ENCODE results near the gene DOHH.

DOHH gene

DNA sequence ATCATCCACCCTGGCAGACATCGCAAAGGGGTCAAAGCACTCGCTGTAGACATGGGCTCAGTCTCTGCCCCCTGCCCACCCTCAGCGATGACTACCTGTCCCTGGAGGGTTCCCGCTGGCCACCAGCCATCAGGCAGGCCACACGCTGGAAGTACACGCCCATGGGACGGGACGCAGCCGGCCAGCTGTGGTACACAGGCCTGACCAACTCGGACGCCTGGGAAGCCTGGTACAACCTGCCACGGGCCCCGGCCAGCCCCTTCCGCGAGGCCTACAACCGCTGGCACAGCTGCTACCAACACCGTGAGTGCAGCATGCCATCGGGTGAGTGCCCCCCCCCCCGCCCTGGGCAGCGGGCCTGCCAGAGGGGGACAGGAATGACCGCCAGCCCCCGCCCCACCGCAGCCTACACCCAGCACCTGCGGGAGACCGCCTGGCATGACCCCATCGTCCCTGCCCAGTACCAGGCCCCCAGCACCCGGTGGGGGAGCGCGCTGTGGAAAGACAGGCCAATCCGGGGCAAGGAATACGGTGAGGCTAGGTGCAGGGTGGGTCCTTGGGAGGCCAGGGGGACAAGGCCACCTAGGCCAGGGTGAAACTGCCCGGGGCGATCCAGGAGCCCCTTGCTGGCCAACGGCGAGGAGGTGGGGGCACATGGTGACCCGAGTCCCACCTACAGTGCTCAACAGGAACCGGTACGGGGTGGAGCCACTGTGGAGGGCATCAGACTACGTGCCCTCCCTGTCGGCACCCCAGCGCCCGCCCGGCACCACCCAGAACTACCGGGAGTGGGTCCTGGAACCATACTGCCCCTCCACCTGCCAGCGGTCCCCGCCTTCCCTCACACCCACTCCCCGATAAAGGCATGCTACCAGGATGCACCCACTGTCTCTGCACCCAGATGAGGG, 42.9 kb upstream of the DOHH start:
- DNase-seq: no peak
- H3K9me3 ChIP-seq (replicated peaks; ENCODE audit: insufficient read depth, low read length): no peaks in the 10 kb centered on the region
- no peak overlapping the region for H3K4me3 ChIP-seq (ENCODE audit: low read length)
- H3K4me2 ChIP-seq (ENCODE audit: low read depth, low read length): no peak overlapping the region
- no peaks in the 10 kb centered on the region for H3K4me1 ChIP-seq (ENCODE audit: low read length)
- H3K79me2 ChIP-seq (ENCODE audit: low read length): no peaks in the 10 kb centered on the region
- H3F3A ChIP-seq (ENCODE audit: insufficient read depth, low read length): peaks cover 4% of the 10 kb centered on the region
- H3K9me2 ChIP-seq (replicated peaks; ENCODE audit: insufficient read depth, low read length): no peaks in the 10 kb centered on the region
- no peak overlapping the region for H2AFZ ChIP-seq (ENCODE audit: low read length)
- TF ChIP-seq EZH2phosphoT487 (IDR thresholded peaks at IDR 0.05; ENCODE audit: low read length): no peak
- TF ChIP-seq EZH2 (optimal IDR thresholded peaks at IDR 0.05; ENCODE audit: low read depth, low read length): no peak
- TF ChIP-seq, protein P1, sequence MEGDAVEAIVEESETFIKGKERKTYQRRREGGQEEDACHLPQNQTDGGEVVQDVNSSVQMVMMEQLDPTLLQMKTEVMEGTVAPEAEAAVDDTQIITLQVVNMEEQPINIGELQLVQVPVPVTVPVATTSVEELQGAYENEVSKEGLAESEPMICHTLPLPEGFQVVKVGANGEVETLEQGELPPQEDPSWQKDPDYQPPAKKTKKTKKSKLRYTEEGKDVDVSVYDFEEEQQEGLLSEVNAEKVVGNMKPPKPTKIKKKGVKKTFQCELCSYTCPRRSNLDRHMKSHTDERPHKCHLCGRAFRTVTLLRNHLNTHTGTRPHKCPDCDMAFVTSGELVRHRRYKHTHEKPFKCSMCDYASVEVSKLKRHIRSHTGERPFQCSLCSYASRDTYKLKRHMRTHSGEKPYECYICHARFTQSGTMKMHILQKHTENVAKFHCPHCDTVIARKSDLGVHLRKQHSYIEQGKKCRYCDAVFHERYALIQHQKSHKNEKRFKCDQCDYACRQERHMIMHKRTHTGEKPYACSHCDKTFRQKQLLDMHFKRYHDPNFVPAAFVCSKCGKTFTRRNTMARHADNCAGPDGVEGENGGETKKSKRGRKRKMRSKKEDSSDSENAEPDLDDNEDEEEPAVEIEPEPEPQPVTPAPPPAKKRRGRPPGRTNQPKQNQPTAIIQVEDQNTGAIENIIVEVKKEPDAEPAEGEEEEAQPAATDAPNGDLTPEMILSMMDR (IDR thresholded peaks at IDR 0.05; ENCODE audit: low read length): no peak
- no peak overlapping the region for H3K9ac ChIP-seq (ENCODE audit: low read length)
- no peaks in the 10 kb centered on the region for H3K36me3 ChIP-seq (replicated peaks; ENCODE audit: insufficient read depth, low read length)
- no peaks in the 10 kb centered on the region for H4K20me1 ChIP-seq (ENCODE audit: insufficient read depth, low read length)
- no peaks in the 10 kb centered on the region for H3K27me3 ChIP-seq (replicated peaks; ENCODE audit: insufficient read depth, low read length)
- no peak overlapping the region for H3K27ac ChIP-seq (ENCODE audit: low read length)

- H3K9me3 ChIP-seq (replicated peaks; ENCODE audit: insufficient read depth, low read length): no peaks in the 10 kb centered on the region
- TF ChIP-seq, protein P1 (IDR thresholded peaks at IDR 0.05; ENCODE audit: low read length): no peak
- no peak for TF ChIP-seq EZH2 (optimal IDR thresholded peaks at IDR 0.05; ENCODE audit: low read depth, low read length)
- TF ChIP-seq EZH2phosphoT487 (IDR thresholded peaks at IDR 0.05; ENCODE audit: low read length): no peak
- no peak overlapping the region for H2AFZ ChIP-seq (ENCODE audit: low read length)
- no peaks in the 10 kb centered on the region for H3K9me2 ChIP-seq (replicated peaks; ENCODE audit: insufficient read depth, low read length)
- no peak overlapping the region for H3K27ac ChIP-seq (ENCODE audit: low read length)
- H3K27me3 ChIP-seq (replicated peaks; ENCODE audit: insufficient read depth, low read length): no peaks in the 10 kb centered on the region
- no peak overlapping the region for H3K4me3 ChIP-seq (ENCODE audit: low read length)
- H3K4me2 ChIP-seq (ENCODE audit: low read depth, low read length): no peak overlapping the region
- H3K36me3 ChIP-seq (replicated peaks; ENCODE audit: insufficient read depth, low read length): no peaks in the 10 kb centered on the region
- H3F3A ChIP-seq (ENCODE audit: insufficient read depth, low read length): peaks cover 4% of the 10 kb centered on the region; the same call in 1 of the 2 replicates
- no peak overlapping the region for H3K9ac ChIP-seq (ENCODE audit: low read length)
- H3K4me1 ChIP-seq (ENCODE audit: low read length): no peaks in the 10 kb centered on the region
- no peak for DNase-seq
- H3K79me2 ChIP-seq (ENCODE audit: low read length): no peaks in the 10 kb centered on the region
- no peaks in the 10 kb centered on the region for H4K20me1 ChIP-seq (ENCODE audit: insufficient read depth, low read length)
Measured at GRCh38 chr19:3539756-3540118, 39.3 kb upstream of the DOHH start.

DNA sequence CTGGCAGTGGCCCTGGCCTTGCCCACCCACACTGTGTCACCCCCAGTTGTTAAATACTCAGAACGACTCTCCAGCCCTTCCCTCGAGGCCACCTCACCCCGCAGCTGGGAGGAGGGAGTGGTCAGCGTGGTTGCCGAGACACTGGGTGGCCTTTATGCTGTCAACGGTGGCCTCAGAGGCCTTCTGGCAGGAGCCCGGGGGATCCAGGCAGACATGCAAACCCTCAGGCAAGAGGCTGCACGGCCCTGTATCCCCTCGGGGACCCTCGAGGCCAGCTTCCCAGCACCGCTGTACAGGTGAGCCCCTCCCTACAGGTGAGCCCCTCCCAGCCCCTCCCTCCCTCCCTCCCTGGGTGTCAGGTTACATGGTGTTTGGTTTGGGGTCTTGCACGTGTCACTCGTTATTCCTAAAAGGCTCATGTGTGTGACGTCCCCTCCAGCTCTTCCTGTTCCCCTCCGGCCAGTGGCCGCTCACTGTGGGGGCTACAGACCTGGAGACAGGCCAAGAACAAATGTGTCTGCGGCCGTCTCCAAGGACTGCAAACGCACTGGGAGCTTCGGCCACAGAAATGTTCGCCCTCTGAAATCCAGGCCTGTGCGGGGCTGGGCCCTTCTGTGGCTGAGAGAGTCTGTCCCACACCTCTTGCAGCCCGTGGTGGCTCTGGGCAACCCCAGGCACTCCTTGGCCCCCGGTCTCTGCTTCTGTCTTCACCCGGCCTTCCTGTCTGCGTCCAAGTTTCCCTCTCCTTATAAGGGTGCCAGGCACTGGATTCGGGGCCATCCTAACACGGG, 38.7 kb upstream of the DOHH start, which contains the start of gene TEKTIP1:
TSS of gene TEKTIP1 (plus strand) at position 210 of the 791 bp plus-strand sequence. CDS start at position 214, 4 bp downstream.
- Histone ChIP-seq H4K20me1 (ENCODE audit: insufficient read depth, low read length) (no peaks in the 10 kb centered on the region), H3K4me3 (ENCODE audit: low read length) (no peak within 1 kb of the TSS), H3K4me2 (ENCODE audit: low read depth, low read length) (no peak within 1 kb of the TSS), H3K27ac (ENCODE audit: low read length) (no peak within 1 kb of the TSS), H3K9me3 (replicated peaks; ENCODE audit: insufficient read depth, low read length) (no peaks in the 10 kb centered on the region), H2AFZ (ENCODE audit: low read length) (no peak within 1 kb of the TSS), H3K27me3 (replicated peaks; ENCODE audit: insufficient read depth, low read length) (no peaks in the 10 kb centered on the region), H3F3A (ENCODE audit: insufficient read depth, low read length) (peaks cover 4% of the 10 kb centered on the region; the same call in 1 of the 2 replicates), H3K9ac (ENCODE audit: low read length) (no peak within 1 kb of the TSS), H3K36me3 (replicated peaks; ENCODE audit: insufficient read depth, low read length) (no peaks in the 10 kb centered on the region), H3K4me1 (ENCODE audit: low read length) (no peaks in the 10 kb centered on the region), H3K79me2 (ENCODE audit: low read length) (no peaks in the 10 kb centered on the region), H3K9me2 (replicated peaks; ENCODE audit: insufficient read depth, low read length) (no peaks in the 10 kb centered on the region)
- TF ChIP-seq, protein P1 (IDR thresholded peaks at IDR 0.05; ENCODE audit: low read length): no peak
- no peak for TF ChIP-seq EZH2phosphoT487 (IDR thresholded peaks at IDR 0.05; ENCODE audit: low read length)
- no peak for TF ChIP-seq EZH2 (optimal IDR thresholded peaks at IDR 0.05; ENCODE audit: low read depth, low read length)
- no peak for DNase-seq

Measured in MM.1S (cell line).